Raji (cell line): Measurements from ENCODE around the gene KRTAP4-8.
"Not testable (repeated sequence)": the region's sequence is repeated elsewhere in the genome, so short reads cannot be mapped to it uniquely, and the experiment has no call there.

ENCODE experiments used
- POLR2A ChIP-seq: IDR thresholded peaks from 2 replicates; pipeline ENCODE4 v1.6.1; 2011; ENCODE audit warnings: low read depth, low read length, control low read depth; ENCODE audit not compliant: insufficient read depth

The KRTAP4-8 gene

DNA sequence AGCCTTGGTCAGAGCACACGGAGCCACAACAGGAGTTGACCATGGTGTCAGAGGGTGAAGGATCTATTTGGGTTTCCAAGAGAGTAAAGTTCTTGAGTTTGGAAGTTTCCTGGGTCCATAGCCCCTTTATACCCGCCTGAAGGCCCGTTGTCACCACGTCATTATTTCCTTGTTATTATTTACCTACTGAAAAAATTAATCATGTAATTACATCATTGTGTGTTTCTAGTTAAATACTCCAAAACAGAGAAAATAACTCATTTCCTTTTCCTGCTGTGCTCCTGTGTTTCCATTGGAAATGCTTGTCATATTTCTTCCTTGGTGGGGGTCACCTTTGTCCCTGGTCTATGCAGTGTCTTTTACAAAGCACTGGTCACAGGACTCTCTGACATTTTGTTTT is at the start of gene KRTAP4-8:
KRTAP4-8 (minus strand) TSS at position 101 of the 400 bp plus-strand sequence; CDS start at position 43, 58 bp downstream.
- TF ChIP-seq POLR2A, result no peak

GRCh38 chr17:41145261-41145660 is 47.3 kb upstream of the KRTAP4-8 start:
- no peak for TF ChIP-seq POLR2A

- no peak for TF ChIP-seq POLR2A
Measured at GRCh38 chr17:41144846-41145245, 46.9 kb upstream of the KRTAP4-8 start.

GRCh38 chr17:41141361-41141760 is 43.4 kb upstream of the KRTAP4-8 start:
- no peak for TF ChIP-seq POLR2A

- no peak for TF ChIP-seq POLR2A
Measured at GRCh38 chr17:41140360-41141131, 42.6 kb upstream of the KRTAP4-8 start, which contains the start of gene KRTAP4-6. Gene KRTAP4-6, minus strand, starts transcription at chr17:41140544. Its CDS starts 57 bp downstream, at chr17:41140487.

- no peak for TF ChIP-seq POLR2A
Measured at GRCh38 chr17:41133880-41134735, 36.2 kb upstream of the KRTAP4-8 start.

- no peak for TF ChIP-seq POLR2A
Measured at GRCh38 chr17:41131979-41132378, 34.0 kb upstream of the KRTAP4-8 start.

DNA sequence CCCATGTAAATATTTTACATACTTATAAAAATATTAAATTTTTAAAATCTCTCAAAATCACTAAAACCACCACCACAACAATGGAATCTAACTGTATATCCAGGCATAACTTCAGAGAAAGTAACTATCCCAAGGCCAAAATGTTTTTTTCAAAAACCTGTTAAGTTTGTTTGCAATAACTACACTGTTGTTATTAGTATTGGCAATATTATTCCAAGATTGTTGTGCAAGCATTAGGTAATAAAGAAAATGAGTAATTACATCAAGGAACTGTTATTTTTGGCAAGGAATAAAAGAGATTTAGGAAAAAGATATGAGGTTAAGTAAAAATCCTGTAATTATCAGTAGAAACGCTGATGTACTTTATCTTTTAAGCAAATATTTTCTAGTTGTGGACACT is 29.4 kb upstream of the KRTAP4-8 start:
- no peak for TF ChIP-seq POLR2A

DNA sequence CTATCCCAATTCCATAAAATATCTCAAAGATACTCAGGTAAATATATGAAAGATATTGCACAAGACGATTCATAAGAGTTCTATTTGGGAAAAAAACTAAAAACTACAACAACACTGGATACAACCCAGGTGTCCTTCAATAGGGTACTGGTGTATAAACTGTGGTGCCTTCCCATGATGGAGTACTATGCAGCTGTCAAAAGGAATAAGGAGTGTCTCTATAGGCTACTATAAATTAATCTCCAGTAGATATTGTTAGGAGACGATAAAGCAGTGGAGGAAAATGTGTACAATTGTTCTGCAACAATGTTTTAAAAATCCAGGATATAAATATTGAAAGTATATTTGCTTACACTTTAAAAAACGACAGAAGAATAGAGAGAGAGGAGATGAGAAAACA is 28.5 kb upstream of the KRTAP4-8 start:
- no peak for TF ChIP-seq POLR2A

- no peak for TF ChIP-seq POLR2A
Measured at GRCh38 chr17:41125064-41125463, 27.1 kb upstream of the KRTAP4-8 start.

- not testable (repeated sequence) for TF ChIP-seq POLR2A
Measured at GRCh38 chr17:41123991-41124371, 26.0 kb upstream of the KRTAP4-8 start, which contains the start of gene KRTAP4-12. Gene KRTAP4-12, minus strand, starts transcription at chr17:41124182. Its CDS starts 60 bp downstream, at chr17:41124122.

DNA sequence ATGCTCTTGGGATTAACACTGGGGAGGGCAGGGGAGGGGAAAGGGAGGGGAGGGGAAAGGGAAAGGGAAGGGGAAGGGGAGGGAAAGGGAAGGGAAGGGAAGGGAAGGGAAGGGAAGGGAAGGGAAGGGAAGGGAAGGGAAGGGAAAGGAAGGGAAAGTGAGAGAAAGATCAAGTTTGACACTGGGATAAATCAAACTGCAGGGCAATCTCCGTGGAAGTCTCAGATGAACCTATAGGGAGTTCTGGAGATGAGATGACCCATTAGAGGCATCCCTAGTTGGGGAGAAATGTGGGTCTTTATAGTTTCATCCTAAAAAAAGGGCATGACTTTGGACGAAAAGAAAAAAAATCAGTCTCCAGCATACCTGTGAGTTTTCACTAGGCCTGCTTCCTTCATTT is 23.8 kb upstream of the KRTAP4-8 start:
- TF ChIP-seq POLR2A, result no peak

DNA sequence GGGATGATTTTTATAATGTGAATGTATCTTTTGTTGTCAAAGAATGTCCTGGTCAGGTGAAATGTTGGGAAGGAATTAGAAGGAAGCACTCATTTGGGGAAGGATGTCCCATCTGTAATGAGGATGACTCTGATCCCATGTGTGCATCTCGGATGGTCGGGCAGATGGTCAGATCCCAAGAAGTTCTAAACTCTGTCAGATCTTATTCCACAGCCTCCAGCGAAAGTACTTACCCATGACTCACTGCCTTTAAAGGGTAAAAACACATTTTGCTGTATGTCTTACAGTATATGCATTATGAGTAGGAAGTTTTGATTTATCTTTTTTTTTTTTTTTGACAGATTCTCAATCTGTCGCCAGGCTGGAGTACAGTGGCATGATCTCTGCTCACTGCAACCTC is 20.8 kb upstream of the KRTAP4-8 start:
- TF ChIP-seq POLR2A, result no peak

- TF ChIP-seq POLR2A, result not testable (repeated sequence)
Measured at GRCh38 chr17:41117846-41118386, 20.0 kb upstream of the KRTAP4-8 start, which contains the start of gene KRTAP4-11. Gene KRTAP4-11, minus strand, starts transcription at chr17:41118373. Its CDS starts 58 bp downstream, at chr17:41118315.

DNA sequence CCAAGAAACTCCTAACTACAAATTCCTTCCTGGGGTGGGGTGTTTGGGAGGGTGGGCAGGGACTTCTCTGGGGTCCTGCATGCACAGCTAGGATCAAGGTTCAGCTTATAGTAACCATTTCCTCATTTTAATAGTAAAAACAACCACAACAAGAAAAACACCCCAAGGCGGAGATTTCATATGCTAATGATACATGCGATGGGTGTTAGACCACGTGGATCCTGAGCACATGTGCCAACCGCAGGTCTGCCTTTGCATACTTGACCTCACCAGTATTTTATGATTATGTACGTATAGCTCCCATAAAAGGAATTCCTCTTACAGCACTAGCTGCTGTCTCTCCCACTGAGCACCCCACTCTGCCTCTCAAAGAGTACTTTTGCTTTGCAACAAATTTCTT is 18.4 kb upstream of the KRTAP4-8 start:
- TF ChIP-seq POLR2A, result no peak
